ENCODE measurements around the gene DRGX.

Gene DRGX

DNA sequence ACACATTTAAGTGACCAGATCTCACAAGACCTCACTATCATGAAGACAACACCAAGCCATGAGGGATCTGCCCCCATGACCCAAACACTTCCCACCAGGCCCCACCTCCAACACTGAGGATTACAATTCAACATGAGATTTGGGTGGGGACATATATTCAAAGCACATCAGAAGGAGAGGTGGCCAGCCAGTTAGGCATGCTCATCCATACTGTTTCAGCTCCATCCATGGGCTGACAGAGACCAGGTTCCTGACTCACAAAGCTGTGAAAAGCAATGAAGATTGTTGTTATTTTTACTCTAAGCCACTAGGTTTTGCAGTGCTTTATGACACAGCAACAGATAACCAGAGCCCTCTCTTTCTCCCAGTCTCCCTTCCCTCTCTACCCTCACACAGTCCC, 60.9 kb downstream of the DRGX start:
- DNase-seq: no peak

DNA sequence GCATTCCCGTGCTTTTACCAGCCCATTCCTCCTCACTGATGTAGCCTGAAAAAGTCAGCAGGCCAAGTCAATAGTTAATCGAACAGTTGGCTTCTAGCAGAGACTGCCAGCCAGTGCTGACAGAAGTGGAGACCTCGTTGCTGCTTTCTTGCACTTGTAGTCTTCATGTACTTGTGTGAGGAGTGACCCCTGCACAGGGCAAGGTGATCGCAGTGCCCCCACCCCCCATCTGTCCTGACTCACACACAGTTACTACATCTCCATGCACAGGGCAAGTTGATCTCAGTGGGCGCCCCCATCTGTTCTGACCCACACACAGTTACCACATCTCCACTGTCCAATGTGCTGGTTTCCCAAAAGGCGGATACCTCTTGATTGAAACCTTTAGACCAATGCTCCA, 62.7 kb downstream of the DRGX start:
- DNase-seq: no peak

- DNase-seq: no peak
Measured at GRCh38 chr10:49332768-49333167, 63.1 kb downstream of the DRGX start.

DNA sequence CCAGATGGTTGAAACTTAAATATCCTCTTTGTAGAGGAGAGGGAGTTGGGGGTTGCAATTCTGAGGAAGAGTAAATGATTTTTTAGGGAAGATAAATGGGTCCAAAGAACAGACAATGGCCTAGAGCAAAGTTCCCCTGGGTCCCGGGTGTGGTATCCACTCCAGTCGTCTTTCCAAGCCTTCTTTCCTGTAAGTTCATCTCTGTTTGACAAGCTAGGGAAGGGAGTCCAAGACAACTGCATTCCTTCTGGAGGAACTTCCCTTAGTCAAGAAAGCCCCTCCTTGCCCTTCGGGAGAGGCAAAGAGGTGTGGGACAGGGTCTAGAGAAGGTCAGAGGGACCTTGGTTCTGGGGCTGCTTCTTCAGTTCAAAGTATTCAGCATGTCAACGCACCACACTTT, 63.6 kb downstream of the DRGX start:
- no peak for DNase-seq

GRCh38 chr10:49331431-49331830, 64.5 kb downstream of the DRGX start:
- no peak for DNase-seq

DNA sequence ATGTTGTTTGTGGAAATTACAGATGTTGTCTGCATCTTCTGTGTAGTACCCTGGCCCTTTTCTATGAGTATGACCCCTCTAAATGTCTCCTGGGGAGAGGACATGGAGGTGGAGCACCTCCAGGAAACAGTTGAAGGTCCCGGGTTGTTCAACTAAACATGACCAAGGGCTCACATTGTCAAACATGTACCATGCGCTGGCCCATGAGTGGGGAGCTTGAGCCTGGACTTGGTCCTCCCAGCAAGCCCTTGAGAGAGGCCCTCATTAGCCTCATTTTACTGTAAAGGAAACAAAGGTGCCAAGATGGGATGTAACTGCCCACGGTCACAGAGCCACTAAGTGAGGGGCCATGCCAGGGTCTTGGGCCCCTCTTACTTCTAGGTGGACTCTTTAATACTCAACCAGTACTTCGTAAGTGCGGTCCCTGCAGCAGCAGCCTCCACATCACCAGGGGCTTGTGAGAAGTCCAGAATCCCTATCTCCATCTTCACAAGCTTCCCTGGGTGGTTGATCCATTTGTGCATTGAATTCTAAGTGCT, 65.7 kb downstream of the DRGX start:
- DNase-seq: no peak

DNA sequence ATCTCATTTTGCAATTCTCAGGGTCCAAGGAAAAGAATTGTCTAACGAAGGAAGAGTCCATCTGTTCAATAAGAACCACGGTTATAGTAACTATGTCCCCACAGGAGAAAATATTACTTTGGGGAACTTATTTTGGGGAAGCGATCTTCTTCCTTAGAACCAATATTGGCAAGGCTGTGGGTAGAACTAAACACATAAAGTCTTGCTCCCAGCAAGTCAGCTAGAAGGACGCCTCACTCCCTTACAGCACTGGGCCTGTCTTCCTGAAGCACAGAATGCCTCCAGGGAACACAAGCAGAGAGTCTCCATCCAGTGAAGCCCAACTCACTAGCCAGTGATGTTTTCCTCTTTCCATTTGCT, 66.8 kb downstream of the DRGX start:
- no peak for DNase-seq

DNA sequence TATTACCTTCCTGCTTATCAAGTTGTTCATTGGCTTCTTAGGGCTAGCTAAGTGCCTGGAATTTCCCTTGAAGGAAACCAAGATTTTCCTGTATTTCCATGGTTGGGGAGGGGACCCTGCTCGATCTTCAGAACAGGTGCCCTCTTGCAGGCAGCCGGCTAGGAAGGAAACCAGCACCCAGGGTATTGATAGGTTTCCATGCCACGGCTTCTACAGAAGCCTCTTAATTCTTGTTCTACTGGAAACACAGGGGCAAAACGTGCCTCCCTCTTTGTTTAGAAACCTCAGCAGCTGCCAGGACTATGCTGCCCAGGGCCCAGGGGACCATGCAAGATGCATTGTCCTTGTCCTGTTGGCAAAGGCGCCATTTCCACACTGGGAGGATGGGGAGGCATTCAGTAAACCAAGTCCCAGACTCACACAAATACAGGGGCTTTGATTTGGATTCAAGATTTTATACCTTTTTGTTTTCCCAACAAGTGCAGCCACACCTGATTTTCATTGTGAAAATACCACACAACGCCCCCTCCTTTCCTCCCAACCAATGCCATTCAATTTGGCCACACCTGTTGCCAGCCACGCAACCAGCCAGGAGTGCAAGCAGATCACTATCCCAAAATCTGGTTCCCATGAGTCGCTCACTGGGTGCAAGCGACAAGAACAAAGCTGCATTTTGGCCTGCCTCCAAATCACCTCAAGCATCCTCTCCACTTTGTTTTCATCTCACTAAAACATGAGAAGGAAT, 67.3 kb downstream of the DRGX start:
- no peak for DNase-seq

- DNase-seq: no peak
Measured at GRCh38 chr10:49327036-49327813, 68.7 kb downstream of the DRGX start.

GRCh38 chr10:49325916-49326783, 69.7 kb downstream of the DRGX start:
- no peak for DNase-seq

GRCh38 chr10:49325131-49325915, 70.6 kb downstream of the DRGX start:
- DNase-seq: no peak

GRCh38 chr10:49324711-49325110, 71.2 kb downstream of the DRGX start:
- DNase-seq: no peak

- DNase-seq: no peak
Measured at GRCh38 chr10:49323896-49324270, 72.0 kb downstream of the DRGX start.

DNA sequence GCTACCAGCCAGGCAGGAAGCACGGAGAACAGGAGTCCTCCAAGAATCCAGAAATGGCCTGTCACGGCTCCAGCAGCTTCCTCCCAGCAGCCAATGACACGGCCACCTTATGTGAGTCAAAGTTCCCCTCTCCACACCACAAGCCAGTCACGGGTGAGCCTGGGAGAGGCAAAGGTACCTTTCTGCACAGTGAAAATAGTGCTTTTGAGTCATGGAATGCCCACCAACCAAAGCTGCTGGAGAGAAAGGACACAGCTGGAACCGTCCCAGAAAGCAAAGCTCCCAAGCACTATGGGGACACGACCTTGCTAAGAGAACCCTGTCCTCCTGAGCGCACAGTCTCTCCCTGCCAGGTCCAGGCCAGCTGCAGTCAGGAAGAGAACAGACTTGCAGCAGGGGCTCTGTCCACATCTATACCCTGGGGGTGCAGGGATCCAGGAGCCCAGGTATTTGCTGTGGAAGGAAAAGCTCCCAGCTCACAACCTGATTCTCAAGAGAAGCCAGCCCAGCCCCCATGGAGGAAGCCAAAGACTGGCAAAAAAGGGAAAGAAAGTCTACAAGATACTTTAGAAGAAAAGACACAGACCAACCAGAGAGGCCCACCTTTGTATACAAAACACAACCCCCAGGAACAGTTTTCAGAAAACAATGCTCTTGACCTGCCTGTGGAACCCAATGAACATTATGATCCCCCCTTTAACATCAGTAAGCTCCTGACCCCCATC, 72.6 kb downstream of the DRGX start:
- DNase-seq: no peak

DNA sequence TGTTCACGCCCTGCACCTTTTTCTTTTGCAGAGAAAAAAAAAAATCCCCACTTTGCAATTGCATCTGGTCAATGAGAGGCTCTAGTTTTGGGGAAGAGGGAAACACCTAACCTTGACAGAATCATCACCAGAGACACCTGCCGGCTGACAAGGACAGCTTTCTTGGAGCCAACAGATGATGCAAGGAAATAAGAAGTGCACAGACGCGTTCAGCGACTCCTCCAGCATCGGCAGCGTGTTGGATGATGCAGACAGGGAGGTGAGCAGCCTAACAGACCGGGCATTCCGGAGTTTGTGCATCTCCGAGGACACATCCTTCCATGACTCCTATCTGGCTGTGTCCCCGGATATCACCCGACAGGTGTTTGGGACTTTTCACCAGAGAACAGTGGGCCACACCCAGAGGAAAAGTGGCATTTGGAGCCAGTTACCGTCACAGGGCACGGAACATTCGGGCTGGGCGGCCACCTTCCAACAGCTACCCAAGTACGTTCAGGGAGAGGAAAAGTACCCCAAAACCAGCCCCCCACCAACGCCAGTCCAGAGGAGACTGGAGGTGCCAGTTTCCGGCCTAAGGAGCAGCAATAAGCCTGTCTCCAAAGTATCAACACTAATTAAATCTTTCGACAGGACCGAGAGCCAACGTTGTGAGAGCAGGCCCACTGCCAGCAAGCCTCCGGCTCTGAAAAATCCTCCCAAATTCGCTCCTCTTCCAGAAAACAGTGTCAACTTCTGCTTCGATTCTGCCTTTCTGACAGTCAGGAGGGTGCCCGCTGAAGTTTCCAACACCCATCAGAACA, 73.3 kb downstream of the DRGX start:
- no peak for DNase-seq

GRCh38 chr10:49321021-49321420, 74.9 kb downstream of the DRGX start:
- no peak for DNase-seq

- DNase-seq: no peak
Measured at GRCh38 chr10:49320191-49320590, 75.7 kb downstream of the DRGX start.

- no peak for DNase-seq
Measured at GRCh38 chr10:49319206-49319605, 76.7 kb downstream of the DRGX start.

GRCh38 chr10:49318755-49319154, 77.1 kb downstream of the DRGX start:
- DNase-seq: no peak

- DNase-seq: no peak
Measured at GRCh38 chr10:49318028-49318427, 77.9 kb downstream of the DRGX start.

DNA sequence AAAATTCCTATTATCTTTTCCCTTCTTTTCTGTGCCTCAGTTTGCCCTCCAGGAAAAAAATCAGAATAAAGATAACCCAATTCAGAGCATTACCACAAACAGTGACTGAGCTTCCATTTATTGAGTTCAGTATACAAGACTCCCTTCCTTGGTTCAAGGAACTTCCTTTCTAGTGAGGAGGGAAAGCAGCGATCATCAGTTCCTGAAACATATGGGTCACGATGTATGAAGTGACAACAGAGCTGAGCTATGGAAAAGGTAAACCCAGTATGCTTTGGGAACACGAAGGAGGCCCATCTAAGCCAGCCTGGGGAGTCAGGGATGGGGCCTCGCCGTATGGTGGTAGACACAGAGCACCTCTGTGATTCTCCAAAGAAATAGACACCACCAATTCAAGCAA, 81.1 kb downstream of the DRGX start:
- no peak for DNase-seq

Measured in activated naive CD4-positive, alpha-beta T cell treated with anti-CD3 and anti-CD28 coated beads, Interleukin-2, amount 50 U/mL, for 16 hours (primary cell).